ENCODE measurements around the gene EXOC3.

Gene EXOC3

DNA sequence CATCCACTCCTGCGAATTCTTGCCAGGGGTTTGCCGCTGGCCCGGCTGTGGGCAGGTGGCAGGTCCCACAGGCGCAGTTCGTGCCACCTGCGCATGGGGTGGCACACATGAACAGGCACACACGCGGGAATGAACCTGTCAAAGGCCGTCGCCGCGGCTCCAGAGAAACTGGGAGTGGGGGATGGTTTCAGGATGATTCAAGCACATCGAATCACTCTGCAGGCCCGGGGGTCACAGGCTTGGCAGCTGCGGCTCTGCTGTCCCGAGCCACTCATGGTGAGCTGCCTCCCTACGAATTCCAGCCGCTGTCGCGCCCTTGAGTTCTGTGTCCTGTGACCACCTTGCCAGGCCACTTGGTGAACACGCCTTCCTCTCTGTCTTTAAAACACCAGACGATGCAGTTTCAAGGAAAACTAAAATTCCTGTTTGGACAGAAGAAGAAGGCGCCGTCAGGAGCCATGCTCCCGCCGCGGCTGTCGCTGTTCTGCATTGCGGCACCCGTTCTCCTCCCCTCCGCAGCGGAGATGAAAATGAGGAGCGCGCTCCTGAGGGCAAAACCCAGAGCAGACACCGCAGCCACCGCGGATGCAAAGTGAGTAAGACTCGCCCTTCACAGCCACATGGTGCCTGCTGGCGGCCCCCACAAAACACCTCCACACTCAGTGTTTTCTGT is 15.4 kb upstream of the EXOC3 start:
- Histone ChIP-seq H3K36me3 (ENCODE audit: insufficient read depth) (no peaks in the 10 kb centered on the region), H2AFZ (ENCODE audit: low read depth) (no peak overlapping the region), H3K27ac (no peak overlapping the region), H3K4me3 (IDR thresholded peaks at IDR 0.05; ENCODE audit: insufficient read depth, low read depth, low read length) (no peak overlapping the region), H4K20me1 (ENCODE audit: insufficient read depth) (no peaks in the 10 kb centered on the region), H3K27me3 (ENCODE audit: insufficient read depth, low read depth) (no peaks in the 10 kb centered on the region), H3K4me1 (ENCODE audit: low read depth, poor library complexity, severe bottlenecking) (peaks cover 11% of the 10 kb centered on the region), H3K9ac (no peak overlapping the region), H3K4me2 (no peak overlapping the region), H3K79me2 (ENCODE audit: insufficient read depth, low read depth) (no peaks in the 10 kb centered on the region)
- no peak for TF ChIP-seq CTCF (conservative IDR thresholded peaks at IDR 0.05; ENCODE audit: low read depth, low read length)

- H3K27me3 ChIP-seq (ENCODE audit: insufficient read depth, low read depth), result no peaks in the 10 kb centered on the region
- no peak for TF ChIP-seq CTCF (conservative IDR thresholded peaks at IDR 0.05; ENCODE audit: low read depth, low read length)
These were observed 14.8 kb upstream of the EXOC3 start for GRCh38 chr5:428219-428618.

GRCh38 chr5:428754-429452 is 14.1 kb upstream of the EXOC3 start:
- no peaks in the 10 kb centered on the region for H3K27me3 ChIP-seq (ENCODE audit: insufficient read depth, low read depth)
- H2AFZ ChIP-seq (ENCODE audit: low read depth), result no peak overlapping the region
- TF ChIP-seq CTCF (conservative IDR thresholded peaks at IDR 0.05; ENCODE audit: low read depth, low read length), result no peak

More at GRCh38 chr5:428219-428618, 14.8 kb upstream of the EXOC3 start:
- no peak overlapping the region for H3K9ac ChIP-seq
- H3K27ac ChIP-seq, result no peak overlapping the region
- H3K36me3 ChIP-seq (ENCODE audit: insufficient read depth), result no peaks in the 10 kb centered on the region
- no peak overlapping the region for H3K4me3 ChIP-seq (IDR thresholded peaks at IDR 0.05; ENCODE audit: insufficient read depth, low read depth, low read length)
- H2AFZ ChIP-seq (ENCODE audit: low read depth), result no peak overlapping the region
- no peaks in the 10 kb centered on the region for H4K20me1 ChIP-seq (ENCODE audit: insufficient read depth)
- H3K4me2 ChIP-seq, result no peak overlapping the region
- H3K4me1 ChIP-seq (ENCODE audit: low read depth, poor library complexity, severe bottlenecking), result peaks cover 11% of the 10 kb centered on the region
- H3K79me2 ChIP-seq (ENCODE audit: insufficient read depth, low read depth), result no peaks in the 10 kb centered on the region

DNA sequence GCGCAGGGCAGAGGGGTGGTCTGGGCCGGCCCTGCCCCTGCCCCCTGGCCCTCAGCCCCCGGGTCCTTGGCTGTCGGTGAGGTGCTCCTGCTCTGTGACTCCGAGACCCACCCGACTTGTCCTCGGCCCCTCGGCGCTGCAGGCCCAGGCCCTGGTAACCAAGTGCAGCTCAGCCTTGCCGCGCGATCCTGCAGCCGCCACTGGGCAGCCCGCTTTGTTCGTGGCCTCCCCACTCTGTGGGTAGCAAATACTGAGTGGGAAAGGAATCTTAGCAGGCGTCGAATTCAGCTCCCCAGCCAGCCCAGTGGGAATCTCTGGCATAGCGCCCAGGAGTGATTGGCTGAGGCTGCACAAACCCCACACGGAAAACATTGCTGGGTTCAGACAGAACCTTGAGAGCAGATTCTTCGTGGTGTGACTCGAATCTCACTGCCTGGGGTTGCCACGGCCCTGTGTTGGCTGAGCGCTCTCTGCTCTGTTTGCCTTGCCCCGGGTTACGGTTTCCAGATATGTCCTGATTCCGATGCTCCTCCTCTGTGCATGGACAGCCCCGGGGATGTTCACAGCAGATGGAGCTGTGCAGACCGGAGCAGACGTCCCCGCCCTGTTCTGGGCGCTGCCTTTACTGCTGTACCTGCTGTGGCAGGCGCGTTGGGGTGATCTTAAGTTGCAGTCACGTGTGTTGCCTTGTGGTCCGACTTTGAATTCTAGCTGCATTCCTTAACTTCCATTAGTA is 13.4 kb upstream of the EXOC3 start:
- no peaks in the 10 kb centered on the region for H3K27me3 ChIP-seq (ENCODE audit: insufficient read depth, low read depth)
- no peaks in the 10 kb centered on the region for H3K79me2 ChIP-seq (ENCODE audit: insufficient read depth, low read depth)
- no peak for TF ChIP-seq CTCF (conservative IDR thresholded peaks at IDR 0.05; ENCODE audit: low read depth, low read length)
- no peak overlapping the region for H3K4me2 ChIP-seq
- no peak overlapping the region for H2AFZ ChIP-seq (ENCODE audit: low read depth)
- no peaks in the 10 kb centered on the region for H3K36me3 ChIP-seq (ENCODE audit: insufficient read depth)
- H4K20me1 ChIP-seq (ENCODE audit: insufficient read depth), result no peaks in the 10 kb centered on the region
- H3K27ac ChIP-seq, result no peak overlapping the region
- no peak overlapping the region for H3K4me3 ChIP-seq (IDR thresholded peaks at IDR 0.05; ENCODE audit: insufficient read depth, low read depth, low read length)
- peaks cover 7% of the 10 kb centered on the region for H3K4me1 ChIP-seq (ENCODE audit: low read depth, poor library complexity, severe bottlenecking)
- H3K9ac ChIP-seq, result no peak overlapping the region

More at GRCh38 chr5:428754-429452, 14.1 kb upstream of the EXOC3 start:
- Histone ChIP-seq H3K27ac (no peak overlapping the region), H3K79me2 (ENCODE audit: insufficient read depth, low read depth) (no peaks in the 10 kb centered on the region), H3K4me1 (ENCODE audit: low read depth, poor library complexity, severe bottlenecking) (peaks cover 11% of the 10 kb centered on the region), H4K20me1 (ENCODE audit: insufficient read depth) (no peaks in the 10 kb centered on the region), H3K36me3 (ENCODE audit: insufficient read depth) (no peaks in the 10 kb centered on the region), H3K4me2 (no peak overlapping the region), H3K4me3 (IDR thresholded peaks at IDR 0.05; ENCODE audit: insufficient read depth, low read depth, low read length) (no peak overlapping the region), H3K9ac (no peak overlapping the region)
